HG03139 (cell line): ENCODE measurements around the gene CTNNBL1.

ENCODE experiments used
- ATAC-seq: cut with Tn5 transposase; IDR thresholded peaks from one replicate; pipeline ENCODE4 v1.9.1; 2021; ENCODE audit not compliant: unreplicated experiment

CTNNBL1 gene

DNA sequence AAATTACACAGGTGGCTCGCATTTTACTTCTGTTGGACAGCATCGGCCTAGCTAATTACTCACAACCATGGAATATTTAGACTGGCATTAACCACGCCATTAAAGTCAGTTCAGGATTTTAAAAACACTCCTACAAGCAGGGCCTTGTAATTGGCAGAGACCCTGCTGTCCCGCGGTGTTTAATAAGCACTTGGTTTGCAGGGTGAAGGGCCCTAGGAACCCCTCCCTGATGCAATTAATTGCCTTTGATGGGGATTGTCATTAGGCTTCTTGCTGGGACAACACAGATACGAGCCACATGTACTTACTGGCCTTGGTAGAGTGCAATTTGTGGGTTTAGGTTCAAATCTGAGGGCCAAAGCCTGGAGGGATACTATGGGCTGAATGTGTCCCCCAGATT, 201.3 kb downstream of the CTNNBL1 start:
- ATAC-seq: no peak

DNA sequence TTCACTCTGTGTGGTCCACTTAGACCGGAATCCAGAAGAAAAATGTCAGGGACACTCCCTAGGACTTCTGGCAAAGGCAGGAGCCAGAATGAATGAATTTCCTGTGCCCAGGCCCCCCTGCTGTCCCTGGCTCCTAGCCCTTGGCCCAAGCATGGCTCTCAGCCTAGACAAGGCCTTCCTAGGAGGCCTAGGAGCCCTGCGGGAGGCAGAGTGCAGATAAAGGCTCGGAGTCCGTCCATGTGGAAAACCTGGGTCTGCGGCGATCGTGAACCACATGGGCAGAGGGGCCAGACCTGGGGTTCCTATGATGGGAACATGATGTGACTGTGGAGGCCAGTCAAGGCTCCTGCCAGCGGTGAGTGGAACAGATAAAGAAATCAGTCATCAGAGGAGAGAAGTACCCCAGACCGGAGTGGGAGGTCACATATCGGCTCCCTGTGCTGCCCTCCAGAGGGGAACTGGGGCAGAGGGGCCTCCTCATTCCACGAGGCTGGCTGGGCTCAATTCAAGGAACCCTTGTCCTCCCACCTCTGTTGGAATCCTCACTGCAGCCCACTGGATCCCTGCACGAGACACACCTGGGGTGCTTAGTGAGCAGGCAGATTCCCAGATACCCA, 203.2 kb downstream of the CTNNBL1 start:
- ATAC-seq: no peak

DNA sequence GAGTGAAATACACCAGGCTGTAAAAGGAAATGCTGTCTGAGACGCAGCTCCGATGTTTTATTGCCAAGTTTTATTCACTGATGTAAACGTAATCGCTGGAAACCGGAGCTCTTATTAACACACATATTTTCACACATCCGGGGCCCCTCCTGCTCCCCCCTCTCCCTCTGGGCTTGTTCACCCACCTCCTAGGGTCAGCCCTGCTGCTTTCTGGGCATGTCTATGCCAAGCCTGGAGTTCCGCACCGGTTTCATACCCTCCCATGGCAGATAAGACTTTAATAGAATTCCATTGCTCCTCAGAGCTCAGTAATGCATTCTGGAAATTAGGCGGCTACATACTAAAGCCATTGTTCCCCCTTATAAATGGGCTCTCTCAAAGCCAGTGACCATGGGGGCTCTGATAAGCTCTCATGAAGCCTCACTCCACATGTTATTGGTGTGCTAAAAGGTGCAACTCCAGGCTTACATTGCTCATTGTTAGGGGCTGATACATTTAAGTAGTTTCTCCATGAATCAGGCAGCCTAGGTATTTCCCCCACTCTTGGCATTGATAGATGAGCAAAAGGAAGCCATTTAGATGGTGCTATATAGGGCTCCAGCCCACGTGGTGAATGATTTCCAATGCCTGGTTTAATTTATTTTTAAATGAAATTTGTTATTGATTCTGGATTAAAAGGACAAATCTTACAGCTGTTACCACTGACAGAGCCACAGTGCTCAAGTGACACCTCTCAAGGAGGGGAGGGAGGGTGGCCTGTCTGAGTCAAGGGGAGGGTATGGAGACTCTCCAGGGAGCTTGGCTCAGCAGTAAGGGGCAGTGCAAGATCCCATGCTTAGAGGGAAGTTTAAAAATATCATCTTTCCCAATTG, 204.6 kb downstream of the CTNNBL1 start:
- no peak for ATAC-seq

DNA sequence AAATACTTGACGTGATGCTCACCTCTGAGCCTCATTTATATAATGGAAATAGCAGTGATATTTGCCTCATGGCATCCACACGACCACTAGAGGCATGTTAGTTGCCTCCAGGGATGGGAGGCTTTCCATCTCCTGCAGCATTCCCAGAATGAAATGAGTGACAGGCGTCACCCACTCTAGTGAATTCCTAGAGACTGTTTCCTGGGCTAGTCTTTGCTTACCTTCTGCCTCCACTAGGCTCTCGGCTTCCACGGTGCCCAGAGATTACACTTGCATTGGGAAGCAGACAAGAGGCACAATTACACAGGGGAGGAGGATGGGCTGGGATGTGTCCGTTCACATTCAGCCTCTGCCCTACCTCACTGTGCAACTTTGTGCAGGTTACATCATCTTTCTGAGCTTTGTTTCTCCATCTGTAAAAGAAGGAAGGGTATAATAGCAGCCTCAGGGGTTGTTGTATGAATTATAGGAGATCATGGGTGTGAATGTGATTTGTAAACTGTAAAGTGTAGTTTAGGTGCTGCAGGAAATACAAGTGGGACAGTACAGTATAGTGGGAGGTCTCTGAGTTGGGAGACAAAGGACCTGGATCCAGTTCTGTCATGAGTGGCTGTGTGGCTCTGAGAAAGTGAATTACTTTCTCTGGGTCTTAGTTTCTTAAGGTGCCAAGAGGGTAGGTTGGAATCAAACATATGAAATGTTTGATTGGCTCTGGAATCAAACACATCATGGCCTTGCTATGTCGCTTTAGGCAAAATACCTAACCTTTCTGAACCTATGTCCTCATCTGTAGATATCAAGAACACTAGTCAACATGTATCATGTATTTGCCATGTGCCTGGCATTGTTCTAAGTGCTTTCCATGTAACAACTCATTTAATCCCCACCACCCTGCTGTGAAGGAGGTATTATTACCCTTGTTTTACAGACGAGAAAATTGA, 205.5 kb downstream of the CTNNBL1 start:
- ATAC-seq: no peak

DNA sequence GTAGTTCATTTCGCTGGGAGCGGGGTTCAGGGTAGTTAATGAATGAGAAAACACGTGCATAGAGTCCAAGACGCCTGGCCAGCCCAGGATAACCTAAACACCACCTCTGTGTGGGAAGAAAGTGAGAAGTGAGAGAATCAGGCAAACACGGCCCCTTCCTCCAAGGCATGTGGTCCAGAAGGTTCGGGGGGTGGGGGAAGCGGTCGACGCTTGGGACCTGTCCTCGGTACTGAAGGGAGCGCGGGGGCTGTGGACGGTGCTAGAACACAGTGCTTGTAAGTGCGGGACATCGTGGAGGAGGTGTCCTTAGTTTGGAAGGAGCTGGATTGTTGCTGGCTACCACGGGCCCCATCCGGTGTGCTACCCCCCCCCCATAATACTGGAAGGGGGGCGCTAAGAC, 207.4 kb downstream of the CTNNBL1 start:
- no peak for ATAC-seq

DNA sequence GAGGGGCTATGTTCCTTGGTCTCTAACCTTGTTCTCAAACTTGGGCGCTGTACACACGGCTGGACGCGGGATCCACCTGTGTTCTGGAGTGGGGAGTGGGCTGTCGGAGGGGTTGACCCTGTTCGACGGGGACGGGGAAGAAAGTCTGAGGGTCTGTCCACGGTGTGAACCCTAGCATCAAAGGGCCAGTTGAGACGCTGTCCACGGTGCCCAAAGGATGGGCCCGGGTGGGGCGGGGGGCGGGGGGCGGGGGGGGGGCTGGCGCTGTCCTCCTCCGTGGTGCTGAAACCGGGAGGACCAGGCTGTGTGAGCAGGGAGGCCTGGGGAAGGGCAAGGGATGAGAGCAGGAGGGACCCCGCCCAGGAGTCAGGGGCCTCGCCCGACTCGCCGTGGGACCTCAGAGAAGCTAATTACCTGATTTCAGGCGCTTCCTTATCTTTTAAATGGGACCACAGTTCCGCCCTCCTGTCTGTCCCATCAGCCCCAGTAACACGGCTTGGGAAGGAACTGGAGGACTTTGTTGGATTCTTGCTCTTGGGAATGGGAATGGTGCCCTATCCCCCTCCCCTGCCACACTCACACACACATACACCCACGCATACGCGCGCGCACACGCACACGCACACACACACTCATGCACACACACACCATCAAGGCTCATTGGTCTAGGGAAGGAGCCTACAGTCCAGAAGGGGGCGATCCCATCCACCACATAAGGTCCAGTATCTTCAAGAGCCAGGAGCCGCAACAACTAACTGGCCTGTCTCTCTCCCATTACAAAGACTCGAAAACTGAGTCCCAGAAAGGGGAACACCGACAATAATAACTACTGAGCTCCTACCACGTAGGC, 208.0 kb downstream of the CTNNBL1 start:
- ATAC-seq: no peak

DNA sequence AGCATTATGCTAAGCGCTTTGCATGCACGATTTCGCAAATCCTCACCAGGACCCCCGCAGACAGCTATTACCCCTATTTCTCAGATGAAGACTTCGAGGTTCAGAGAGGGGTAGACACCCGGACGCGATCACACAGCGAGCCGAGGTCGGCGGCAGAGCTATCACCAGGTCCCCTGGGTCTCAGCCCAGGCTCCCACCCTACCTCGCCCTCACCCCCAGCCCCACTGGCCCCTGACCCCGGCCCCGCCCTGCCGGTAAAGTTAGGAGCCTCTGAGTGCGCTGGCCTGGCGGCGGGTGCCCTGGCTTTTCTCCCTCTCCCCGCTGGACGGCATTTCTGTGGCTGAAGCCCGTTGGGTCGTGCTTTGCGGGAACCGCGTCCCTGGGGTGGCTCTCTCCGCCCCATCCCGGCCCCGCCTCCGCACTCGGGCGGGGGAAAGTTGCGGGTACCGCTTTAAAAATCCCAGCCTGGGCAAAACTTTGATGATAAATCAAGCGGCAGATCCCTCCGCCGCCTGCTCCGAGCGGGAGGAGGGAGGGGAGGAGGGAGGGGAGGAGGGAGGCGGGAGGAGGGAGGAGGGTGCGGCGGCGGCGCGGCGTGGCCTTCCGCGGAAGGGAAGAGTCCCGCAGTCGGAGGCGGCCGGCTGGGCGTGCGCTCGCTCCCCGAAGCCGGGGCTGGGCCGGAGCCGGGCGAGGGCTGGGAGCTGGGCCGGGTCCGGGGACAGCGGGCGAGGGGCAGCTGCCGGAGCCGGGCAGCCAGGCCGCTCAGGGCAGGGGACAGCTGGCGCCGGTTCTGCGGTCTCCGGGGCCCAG, 208.9 kb downstream of the CTNNBL1 start, which contains the start of gene VSTM2L:
Gene VSTM2L (plus strand): TSS at position 624 of the 810 bp plus-strand sequence. CDS start 224 bp downstream, outside the sequence.
- ATAC-seq: no peak

DNA sequence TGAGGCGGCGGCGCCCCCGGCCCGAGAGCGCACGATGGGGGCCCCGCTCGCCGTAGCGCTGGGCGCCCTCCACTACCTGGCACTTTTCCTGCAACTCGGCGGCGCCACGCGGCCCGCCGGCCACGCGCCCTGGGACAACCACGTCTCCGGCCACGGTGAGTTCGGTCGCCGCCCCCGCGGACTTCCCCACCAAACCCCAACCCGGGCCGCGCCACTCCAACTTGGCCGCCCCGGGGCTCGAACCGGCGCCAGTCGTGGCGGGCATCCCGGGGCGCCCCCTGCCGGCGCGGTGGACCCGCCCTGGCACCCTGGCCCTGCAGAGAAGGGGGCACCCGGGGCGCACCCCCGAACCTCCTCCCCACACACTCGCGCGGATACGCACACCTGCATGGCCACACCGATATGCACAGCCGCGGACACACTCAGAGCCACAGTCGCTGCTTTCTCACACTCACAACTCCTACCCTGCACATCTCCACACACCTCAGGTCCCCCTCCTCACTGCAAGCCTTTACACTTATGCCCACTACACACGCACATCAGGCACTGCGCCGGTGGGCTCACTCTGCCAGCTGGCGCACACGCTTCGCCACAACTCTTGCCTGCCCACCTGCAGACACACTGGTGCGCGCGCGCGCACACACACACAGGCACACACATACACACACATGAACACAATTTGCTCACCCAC, 209.6 kb downstream of the CTNNBL1 start:
- ATAC-seq: no peak

DNA sequence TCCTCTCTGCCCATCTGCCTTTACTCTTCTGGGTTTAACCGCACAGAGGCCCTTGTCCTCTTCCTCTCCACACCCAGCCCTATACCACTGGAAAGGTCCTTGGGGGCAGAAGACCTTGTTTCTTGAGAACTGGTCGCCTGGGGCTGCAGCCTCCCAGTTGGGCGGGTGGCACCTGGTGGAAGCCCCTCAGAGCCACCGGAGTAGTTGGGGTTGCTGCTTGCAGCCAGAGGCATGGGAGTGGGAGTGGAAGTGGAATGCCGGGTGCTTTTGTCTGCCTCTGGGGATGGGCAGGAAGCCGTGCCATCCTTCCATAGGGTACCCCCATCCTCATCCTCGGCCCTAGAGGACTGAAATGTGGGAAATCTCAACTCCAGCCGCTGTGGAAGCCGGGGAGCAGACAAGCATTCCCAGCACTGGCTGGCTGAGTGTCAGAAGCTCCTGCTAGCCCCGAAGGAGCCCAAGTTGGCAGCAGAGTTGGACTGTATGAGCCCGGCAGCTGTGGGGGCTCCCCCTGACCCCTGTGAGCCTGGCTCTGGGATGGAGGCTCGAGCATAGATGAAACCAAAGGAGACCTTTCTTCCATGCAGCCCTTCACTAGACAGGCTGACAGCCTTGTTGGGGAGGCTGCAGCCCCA, 210.3 kb downstream of the CTNNBL1 start:
- no peak for ATAC-seq

DNA sequence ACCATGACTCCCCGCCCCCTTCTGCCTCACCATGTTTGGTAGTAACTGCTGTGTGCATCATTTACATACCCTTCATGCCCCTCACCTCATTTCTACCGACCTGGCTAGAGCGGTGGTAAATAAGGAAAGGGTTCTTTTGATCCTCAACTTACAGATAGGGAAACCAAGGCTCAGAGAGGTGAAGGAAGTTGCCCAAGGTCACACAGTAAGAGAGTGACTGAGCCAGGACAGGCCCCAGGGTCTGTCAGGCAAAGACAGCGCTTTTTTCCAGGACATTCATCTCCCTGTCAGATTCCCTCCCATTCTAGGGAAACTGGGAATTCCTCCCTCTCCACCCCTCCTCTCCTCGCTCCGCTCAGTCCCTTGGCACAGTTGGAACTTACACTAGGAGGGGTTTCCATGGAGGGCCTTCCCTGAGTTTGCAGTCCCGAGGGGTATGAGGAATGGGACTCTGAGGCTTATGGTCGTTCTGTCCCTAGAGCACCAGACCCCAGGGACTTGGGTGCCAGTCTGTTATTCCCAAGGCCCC, 211.1 kb downstream of the CTNNBL1 start:
- no peak for ATAC-seq

DNA sequence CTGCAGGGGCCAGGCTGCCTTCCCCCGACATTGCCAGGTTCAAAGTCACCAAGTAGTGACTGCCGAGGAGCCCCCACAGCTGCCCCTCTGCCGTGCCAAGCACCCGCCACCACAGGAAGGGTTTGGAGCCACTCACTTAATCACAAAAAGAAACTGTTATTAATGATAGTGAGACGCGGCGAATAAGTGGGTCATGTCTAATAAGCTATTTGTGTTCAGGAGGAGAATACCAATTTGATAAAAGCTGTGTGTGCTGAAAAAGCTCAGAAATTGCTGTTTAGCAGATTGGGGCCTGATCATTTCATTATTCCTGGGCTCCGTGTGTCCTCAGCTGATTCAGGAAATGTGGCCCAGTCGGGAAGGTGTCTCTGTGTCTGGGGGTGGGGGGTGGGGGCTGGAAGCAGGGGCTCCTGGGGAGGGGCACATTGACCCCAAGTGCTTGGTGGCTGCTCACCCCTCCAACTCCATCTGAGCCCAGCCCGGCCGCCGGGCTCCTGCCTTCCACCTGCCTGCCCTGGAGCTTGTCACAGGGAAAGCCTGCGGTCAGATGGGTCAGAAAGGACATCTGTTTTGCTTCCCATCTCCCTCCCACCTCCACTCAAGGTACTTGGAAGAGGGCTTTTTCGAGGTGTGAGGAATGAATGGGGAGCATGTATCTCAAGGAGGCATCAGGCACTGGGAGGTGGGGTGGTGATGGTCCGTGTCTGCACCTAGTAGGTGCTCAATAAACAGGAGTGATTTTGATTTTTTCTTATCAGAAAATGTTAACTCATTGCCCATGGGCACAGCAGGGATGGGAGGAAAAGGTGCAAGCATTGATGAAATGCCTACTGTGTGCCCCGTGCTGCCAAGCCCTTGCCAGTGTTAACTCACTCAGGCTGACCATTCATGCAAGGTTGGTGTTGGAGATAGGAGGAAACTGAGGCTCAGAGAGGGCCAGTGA, 212.1 kb downstream of the CTNNBL1 start:
- ATAC-seq: no peak

DNA sequence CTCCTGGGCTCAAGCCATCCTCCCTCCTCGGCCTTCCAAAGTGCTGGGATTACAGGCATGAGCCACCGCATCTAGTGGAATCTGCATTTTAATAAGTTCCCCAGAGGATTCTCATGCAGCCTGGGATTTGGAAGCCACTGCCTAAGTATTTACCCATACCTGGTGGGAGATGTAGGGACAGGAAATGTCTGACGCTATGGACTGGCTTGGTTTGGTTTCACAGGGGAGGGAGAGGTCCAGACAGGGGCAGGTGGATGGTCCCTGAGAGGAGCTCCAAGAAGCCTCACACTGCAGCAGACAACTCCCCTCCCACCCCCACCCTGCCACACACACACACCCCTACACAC, 213.5 kb downstream of the CTNNBL1 start:
- ATAC-seq: no peak

DNA sequence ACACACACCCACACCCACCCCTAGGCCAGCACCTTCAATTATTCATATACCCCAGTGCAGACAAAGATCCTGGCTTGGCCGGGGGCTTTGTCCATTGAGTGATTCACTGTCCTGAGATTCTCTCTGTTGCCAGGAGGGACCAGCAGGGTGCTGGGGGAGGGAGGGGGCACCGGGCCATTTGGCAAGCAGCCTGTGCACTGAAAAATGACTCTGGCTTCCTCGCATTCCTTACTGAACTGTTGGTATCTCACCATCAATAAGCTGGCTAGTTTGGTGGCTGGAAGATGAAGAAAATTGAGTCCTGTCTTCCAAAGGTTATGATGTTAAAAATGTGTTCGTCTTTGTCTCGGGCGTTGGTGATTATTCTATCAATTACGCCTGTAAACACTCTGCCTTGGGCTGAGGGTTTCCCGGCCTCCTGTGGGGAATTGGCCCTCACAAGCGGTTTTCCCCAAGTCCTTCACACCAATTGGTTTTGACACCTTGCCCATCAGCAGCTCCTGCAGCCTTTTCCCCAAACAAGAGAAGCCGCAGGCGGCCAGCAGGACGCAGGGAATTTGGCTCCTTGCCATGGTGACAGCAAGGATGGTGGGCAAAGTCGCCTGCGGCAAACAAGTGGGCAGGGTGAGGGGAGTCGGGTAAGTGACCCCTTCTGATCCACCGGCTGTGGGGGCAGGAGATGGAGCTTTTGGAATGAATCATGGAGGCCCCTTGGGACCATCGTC, 214.0 kb downstream of the CTNNBL1 start:
- no peak for ATAC-seq

DNA sequence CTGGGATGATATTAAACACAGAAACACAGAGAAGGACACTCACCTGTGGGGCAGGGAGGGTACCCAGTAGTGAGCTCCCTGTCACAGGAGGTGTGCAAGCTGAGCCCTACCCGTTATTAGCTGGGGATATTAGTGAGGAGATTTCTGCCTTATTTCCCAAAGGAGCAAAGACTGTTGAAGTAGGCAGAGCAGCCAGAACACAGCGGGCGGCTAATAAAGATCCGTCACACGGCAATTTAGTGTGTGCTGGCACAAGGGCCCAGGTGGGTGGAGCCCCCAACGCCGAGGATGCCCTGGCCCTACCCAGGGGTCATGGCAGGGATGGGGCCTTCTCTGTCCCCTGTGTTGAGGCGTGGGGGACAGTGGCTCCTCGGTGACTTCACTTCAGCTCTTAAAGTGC, 217.4 kb downstream of the CTNNBL1 start:
- ATAC-seq: no peak

DNA sequence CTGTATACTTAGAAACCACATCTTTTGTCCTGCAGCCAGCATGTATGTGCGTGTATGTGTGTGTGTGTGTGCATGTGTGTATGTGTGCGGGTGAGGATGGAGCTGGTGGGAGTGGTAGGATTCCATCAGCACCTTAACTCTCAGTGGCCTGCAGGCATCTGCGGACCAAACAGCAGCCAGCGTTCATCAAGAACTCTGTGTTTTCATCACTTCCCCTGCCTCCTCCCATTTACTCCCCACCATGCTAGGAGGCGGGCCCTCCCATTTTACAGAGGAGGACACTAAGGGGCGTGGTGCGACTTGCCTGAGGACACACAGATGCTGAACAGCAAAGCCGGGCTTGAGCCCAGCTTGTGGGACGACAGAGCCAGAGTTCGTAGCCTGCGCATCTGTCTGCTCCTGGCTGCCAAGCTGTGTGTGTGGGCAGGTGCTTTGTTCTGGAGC, 218.0 kb downstream of the CTNNBL1 start:
- no peak for ATAC-seq

DNA sequence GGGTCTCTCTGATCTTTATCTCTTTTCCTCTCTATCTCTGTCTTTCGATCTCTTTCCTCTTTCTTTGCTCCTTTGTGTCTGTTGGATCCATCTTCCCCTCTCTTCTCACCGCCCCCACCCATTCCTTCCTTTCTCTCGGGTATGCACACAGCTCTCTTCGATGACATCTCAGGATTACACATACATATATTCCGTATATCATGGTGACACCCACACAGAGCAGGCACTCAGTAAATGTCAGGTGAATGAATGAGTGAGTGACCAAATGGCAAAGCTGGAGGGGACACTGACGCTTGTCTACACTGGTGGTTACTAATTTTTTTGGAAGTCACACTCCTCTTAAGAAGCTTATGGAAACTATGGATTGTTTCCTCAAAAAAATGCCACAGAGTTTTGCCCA, 219.0 kb downstream of the CTNNBL1 start:
- no peak for ATAC-seq
